ENCODE results near the gene CSK.
A peak's percentile ranks its signal among the peaks of the same experiment; 100 is the strongest.
"Not testable (repeated sequence)": the region's sequence is repeated elsewhere in the genome, so short reads cannot be mapped to it uniquely, and the experiment has no call there.

The CSK gene

DNA sequence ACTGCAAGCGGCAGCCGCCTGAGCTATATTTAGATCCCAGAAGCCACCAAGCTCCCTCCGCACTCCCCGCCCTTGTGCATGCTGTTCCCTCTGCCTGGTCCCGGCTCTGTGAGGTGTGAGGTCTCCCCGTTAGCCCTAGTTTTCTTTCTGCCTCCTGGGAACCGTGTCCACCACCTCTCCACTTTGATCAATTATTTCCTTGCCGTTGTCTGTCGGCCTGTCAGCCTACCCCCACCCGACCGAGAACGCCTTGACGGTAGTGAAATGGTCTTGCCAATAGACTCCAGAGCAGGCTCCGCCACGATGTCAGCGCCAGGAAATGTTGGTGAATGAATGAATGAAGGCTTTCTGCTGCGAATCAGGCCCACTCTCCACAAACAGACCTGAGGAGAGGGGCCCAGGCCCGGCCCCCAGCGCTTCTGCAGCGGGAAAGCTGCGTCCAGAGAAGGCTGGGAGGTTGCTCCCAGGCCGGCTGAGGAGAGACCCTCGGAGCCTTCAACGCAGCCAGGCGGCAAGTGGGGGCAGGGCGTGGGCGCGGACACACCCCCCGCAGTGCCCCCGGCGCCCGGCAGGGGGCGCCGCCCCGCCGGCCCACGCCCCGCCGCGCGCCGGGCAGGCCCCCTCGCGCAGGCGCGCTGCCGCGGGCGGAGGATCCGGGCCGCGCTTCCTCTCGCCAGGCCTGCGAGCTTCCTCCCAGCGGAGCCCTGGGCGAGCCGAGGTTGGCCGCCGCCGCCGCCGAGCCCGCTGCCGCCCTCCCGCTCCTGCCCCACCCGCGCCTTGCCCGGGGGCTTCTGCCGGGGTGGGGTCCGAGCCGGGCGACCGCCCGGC, at the start of gene CSK:
Gene CSK (plus strand): TSS at position 650 of the 828 bp plus-strand sequence. CDS start 16,218 bp downstream, outside the sequence.
- peak; percentile 85 for DNase-seq

- DNase-seq = no peak
These were observed 49.0 kb upstream of the CSK start for GRCh38 chr15:74732846-74733245.

- no peak for DNase-seq
These were observed 48.6 kb upstream of the CSK start for GRCh38 chr15:74733269-74733668.

DNA sequence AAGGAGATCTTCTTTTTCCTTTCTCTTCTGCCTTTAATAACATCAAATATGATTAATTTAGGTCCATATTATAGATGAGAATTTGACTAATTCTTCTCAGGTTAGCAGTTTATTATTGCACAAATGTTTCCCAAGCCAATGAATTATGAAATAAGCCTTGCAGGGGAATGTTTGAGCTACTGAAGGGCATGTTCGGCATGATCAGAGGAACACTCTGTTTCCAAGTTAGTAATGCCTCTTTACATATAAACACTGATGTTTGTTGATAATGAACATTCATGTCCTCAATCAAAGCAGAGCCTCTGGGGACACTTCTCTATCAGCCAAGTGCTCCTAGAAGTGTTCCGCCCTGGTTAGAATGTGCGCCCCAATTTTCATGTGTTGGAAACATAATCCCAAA, 46.6 kb upstream of the CSK start:
- DNase-seq = no peak

- DNase-seq = not testable (repeated sequence)
These were observed 43.6 kb upstream of the CSK start for GRCh38 chr15:74738239-74738638.

- no peak for DNase-seq
These were observed 39.5 kb upstream of the CSK start for GRCh38 chr15:74742422-74742821.

DNA sequence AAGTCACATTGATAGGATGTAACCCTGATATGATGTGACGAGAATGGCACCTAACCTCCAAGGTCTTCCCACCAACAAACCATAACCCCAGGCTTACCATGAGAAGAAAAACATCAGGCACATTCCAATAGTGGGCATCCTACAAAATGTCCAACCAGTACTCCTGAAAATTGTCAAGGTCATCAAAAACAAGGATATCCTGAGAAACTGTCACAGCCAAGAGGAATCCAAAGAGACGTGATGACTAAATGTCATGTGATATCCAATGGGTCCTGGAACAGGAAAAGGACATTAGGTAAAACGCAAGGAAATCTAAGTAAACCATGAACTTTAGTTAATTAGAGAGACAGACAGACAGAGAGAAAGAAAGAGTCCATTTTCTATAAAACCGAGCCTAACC, 35.5 kb upstream of the CSK start:
- DNase-seq = no peak

- DNase-seq = no peak
These were observed 33.4 kb upstream of the CSK start, which contains the start of gene CYP1A2 for GRCh38 chr15:74748322-74748946. TSS of gene CYP1A2 (plus strand) at chr15:74748845. CDS start at chr15:74749739, 894 bp downstream.

DNA sequence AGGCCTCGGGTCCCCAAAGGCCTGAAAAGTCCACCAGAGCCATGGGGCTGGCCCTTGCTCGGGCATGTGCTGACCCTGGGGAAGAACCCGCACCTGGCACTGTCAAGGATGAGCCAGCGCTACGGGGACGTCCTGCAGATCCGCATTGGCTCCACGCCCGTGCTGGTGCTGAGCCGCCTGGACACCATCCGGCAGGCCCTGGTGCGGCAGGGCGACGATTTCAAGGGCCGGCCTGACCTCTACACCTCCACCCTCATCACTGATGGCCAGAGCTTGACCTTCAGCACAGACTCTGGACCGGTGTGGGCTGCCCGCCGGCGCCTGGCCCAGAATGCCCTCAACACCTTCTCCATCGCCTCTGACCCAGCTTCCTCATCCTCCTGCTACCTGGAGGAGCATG, 32.0 kb upstream of the CSK start:
- DNase-seq = no peak

- DNase-seq = no peak
These were observed 31.1 kb upstream of the CSK start for GRCh38 chr15:74750751-74751150.

GRCh38 chr15:74752011-74752410, 29.9 kb upstream of the CSK start:
- no peak for DNase-seq

DNA sequence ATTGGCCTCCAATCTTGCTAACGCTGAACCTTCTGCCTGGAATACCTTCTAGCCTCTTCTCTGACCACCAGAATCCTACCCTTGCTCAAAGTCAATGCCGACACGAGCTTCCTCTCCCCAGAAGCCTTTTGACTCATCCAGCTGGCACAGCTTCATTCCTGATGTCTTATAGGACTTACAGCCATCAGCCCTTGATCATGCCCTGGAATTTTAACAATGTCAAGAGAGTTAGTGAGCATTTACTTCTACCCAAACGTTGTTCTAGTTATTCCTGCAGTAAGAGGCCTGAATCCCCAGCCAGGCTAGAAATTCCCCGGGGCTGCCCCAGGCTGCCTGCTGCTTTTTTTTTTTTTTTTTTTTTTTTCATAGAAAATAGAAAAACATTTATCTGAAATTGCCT, 29.3 kb upstream of the CSK start:
- no peak for DNase-seq

GRCh38 chr15:74754593-74755215, 27.2 kb upstream of the CSK start:
- DNase-seq = no peak

DNA sequence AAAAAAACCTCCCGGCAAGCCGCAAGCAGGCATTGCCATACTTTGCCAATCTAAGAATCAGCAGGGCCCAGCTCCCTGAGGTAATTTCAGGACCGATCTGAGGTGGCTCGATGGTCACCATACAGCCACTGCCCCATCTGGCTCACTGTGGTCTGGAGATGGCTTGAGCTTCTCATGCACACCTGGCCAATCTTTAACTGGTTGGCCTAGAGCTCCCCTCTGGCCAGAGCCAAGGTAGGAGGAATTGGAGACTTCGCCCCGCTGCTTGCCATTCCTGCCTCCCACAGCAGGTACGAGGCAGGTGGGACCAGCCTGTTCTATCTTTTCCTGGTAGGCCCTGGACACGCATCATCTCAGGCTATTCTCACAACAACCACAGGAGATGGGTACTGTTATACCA, 23.1 kb upstream of the CSK start:
- no peak for DNase-seq

DNA sequence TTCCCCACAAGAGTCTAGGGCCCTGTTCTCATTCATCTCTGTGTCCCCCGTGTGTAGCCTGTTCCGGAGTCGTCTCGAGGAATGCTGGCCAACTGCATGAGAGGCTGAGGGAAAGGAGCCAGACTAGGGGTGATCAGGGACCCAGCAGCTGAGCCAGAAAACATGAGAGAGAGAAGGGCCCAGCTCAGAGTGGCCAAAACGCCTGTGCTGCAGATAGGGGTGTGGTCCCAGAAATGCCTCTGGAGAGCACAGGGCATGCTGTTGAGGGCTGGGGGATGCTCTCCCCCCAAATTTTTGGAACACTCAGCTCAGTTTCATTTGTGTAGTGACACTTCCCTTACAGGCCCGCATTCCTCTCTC, 19.1 kb upstream of the CSK start:
- DNase-seq = no peak

DNA sequence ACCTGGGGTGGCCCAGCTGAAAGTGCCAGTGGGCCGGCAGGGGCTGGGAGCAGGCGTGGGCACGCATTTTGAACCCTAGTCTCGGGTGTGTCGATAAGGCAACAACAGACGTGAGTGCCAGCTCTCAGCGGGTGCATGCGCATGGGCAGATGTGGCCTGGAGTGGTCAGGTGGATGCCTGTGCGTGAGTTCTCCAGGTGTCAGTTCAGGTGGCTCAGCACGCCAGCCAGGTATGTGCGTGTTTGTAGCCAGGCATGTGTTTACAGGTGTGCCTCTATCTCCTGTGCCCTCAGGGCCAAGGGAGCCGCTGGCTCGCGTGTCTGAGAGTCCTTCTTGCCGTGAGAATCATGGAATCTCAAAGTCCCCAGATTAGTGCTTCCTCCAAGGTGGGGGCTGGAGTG, 18.5 kb upstream of the CSK start:
- DNase-seq = no peak

DNA sequence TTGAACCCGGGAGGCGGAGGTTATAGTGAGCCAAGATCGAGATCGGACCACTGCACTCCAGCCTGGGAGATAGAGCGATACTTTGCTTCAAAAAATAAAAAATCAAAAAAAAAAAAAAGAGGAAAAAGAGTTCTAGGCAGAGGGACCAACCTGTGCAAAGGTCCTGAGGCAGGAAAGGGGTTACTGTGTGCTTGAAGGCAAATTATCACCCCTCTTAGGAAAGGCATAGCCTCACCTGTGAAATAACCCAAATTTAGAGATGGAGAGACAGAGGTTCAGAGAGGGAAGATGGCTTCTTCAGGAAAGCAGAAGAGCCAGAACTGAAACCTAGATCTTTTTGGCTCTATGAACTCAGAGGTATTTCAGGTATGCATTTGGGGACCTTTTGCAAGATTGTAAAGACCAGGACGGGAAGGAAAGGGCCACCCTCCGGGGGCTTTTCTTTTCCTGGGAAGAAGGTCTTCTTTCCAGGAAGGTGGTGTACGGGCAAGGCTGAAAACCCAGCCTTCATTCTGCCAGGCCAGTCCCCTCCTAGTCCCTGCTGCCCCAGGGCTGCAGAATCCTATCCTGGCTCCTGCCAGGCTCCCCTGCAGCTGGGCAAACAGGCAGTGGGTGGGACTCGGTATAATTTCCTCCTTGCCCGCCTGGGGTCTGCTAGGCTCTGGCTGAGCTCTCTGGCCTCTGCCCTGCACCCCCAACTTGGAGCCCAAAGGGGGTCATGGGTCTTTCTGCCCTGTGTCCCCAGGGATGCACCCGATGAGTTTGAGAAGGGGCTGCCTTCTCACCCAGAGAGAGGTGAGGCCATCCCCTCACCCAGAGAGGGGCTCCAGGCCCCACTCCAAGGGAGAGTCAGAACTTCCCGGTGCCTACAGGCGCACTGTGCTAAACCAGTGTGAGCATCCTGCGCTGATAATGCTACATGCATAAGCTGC, 14.4 kb upstream of the CSK start:
- DNase-seq = no peak

- DNase-seq = no peak
These were observed 13.6 kb upstream of the CSK start for GRCh38 chr15:74768099-74768770.

- peak; percentile 72 for DNase-seq
These were observed 13.0 kb upstream of the CSK start for GRCh38 chr15:74768771-74769342.

DNA sequence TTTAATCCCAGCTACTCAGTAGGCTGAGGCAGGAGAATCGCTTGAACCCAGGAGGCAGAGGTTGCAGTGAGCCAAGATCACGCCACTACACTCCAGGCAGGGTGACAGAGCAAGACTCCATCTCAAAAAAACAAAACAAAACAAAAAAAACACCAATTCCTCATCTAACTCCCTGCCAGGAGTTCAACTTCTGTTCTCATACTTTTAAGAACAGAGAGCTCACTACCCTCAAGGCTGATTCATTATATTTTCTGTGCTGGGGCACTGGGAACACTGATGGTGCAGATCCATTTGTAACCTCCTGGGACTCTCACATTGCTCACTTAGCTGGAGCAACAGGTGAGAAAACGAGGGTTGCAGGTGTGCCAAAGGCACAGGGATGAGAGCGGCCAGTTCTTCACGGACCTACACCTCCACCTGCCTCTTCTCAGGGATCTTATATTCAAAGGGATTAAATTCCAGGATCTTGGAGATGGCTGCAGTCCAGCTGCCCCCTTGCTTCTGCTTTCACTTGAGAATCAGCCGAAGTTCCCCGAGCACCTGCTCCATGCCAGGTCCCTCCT, 12.3 kb upstream of the CSK start:
- no peak for DNase-seq

DNA sequence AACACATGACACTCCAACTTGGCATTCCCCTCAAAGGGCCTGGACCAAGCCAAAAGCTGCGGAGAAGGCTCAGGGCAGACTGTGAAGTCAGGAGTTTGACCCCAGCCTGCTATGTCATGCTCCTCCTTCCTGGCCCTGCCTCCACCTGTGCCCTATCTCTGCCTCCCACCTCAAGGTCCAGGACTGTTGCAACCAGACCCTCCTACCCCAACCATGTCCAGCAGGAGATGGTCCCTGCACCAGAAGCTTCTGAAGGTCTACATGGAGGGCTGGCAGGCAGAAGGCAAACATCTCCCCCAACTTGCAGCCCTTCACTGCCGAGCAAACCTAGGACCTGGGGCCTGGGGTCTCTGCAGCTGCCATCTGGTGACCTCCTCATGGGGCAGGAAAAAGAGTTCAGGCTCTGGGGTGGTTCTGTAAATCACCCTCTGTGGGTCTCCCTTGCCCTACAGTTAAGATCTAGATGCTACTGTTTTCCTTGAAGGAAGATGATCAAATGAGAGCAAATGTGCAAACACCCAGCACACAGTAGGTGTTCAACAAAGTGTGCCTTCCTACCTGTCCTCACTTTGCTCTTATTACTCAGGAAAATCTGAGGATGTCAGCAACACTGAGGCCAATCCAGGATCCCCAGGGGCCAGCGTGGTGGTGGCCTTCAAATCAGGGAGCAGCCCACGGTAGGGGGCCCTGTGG, 11.5 kb upstream of the CSK start:
- no peak for DNase-seq
